Fibroblast of villous mesenchyme (primary cell): ENCODE measurements around the gene HS3ST3A1. TPM values are rescaled to one million over a fixed set of nuclear protein-coding genes. Genes with fewer than 3 reads are reported as not detected.

ENCODE experiments used
- DNase-seq: peaks from one replicate; pipeline ENCODE4 v3.0.0-alpha.2; 2010; ENCODE audit warnings: low read depth
- H3K4me3 ChIP-seq: 2 replicates; pipeline ENCODE4 v1.5.1; 2011; ENCODE audit warnings: low read depth, mild to moderate bottlenecking, low read length
- total RNA-seq: library from RNA; depleted of rRNA; stranded (reverse); fragments of >200 nt; gene quantifications from 2 replicates; pipeline ENCODE4 v1.2.3, GENCODE V29; 2012
- TF ChIP-seq, protein P1 (sequence below): IDR thresholded peaks from 2 replicates; pipeline ENCODE4 v1.5.1; 2012; ENCODE audit warnings: low read depth, mild to moderate bottlenecking, low read length; ENCODE audit not compliant: insufficient read depth

Gene HS3ST3A1
- total RNA-seq, 1 donor, result 13.8 TPM

DNA sequence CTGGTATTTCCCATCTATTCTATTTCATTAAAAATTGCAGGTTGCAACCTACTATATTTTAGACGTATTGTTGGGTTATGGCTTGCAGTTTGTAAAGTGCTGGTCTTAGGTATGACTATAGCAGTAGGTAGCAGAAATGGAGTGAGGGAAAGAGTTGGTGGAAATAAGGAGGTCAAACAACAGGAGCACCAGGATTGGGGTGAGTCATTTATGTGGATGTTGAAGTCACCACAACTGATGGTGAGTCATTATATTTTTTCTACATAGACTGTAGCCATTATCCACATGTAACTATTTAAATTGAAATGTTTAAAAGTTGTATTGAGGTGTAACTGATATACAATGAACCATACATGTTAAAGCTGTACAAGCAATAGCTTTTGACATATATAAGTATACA lies 25.0 kb upstream of the HS3ST3A1 start:
- TF ChIP-seq, protein P1, sequence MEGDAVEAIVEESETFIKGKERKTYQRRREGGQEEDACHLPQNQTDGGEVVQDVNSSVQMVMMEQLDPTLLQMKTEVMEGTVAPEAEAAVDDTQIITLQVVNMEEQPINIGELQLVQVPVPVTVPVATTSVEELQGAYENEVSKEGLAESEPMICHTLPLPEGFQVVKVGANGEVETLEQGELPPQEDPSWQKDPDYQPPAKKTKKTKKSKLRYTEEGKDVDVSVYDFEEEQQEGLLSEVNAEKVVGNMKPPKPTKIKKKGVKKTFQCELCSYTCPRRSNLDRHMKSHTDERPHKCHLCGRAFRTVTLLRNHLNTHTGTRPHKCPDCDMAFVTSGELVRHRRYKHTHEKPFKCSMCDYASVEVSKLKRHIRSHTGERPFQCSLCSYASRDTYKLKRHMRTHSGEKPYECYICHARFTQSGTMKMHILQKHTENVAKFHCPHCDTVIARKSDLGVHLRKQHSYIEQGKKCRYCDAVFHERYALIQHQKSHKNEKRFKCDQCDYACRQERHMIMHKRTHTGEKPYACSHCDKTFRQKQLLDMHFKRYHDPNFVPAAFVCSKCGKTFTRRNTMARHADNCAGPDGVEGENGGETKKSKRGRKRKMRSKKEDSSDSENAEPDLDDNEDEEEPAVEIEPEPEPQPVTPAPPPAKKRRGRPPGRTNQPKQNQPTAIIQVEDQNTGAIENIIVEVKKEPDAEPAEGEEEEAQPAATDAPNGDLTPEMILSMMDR, result no peak
- peak; percentile 58 for DNase-seq
- no peak overlapping the region for H3K4me3 ChIP-seq

DNA sequence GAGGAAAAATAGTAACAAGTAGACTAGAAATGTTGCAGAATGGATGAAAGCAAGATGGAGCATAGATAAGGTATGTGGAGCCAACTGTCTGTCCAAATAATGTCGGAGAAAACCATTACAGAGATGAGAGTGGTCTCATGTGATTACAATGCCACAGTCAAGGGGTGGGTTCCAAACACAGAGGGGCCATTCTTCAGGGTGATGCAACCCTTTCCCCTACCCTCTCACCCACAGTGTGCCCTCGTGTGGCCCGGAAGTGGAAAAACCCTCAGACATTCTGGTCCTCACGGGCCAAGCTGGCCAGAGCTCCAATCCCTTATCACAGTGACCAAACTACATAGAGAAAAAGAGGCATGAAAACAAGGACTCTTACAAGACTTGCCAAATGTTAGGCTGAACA lies 17.7 kb upstream of the HS3ST3A1 start:
- TF ChIP-seq, protein P1, result peak; percentile 12
- no peak for DNase-seq
- no peak overlapping the region for H3K4me3 ChIP-seq

DNA sequence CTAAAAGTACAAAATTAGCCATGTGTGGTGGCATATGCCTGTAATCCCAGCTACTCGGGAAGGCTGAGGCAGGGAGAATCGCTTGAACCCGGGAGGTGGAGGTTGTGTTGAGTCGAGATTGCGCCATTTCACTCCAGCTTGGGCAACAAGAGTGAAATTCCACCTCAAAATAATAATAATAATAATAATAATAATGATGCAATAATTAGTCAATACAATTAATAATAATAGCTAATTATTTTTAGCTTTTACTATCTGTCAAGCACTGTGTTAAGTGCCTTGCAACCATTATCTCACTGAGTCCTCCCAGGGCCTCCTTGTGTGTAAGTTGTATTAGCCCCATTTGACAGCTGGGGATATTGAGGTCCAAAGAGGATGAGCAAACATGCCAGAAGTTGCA lies 14.3 kb upstream of the HS3ST3A1 start:
- no peak for DNase-seq
- no peak overlapping the region for H3K4me3 ChIP-seq
- TF ChIP-seq, protein P1, result no peak

DNA sequence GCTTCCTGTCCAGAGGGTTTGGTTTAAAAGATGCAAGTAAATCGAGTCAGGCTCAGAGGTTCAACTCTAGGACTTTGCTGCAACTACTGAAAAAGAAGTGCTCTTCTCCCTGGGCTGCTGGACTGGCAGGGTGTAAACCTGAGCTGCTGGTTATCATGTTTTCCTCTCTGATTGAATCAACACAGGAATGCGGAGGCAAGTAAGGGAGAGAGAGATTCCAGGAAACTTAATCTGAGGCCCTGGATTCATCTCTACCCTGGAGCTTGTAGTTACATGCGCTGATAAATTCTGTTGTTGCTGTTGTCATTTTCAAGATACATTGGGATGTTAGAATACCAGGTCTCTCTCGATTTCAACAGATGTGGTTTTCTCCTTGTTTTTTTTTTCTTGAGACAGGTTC lies 8.2 kb upstream of the HS3ST3A1 start:
- TF ChIP-seq, protein P1, result no peak
- DNase-seq, result no peak
- no peak overlapping the region for H3K4me3 ChIP-seq

DNA sequence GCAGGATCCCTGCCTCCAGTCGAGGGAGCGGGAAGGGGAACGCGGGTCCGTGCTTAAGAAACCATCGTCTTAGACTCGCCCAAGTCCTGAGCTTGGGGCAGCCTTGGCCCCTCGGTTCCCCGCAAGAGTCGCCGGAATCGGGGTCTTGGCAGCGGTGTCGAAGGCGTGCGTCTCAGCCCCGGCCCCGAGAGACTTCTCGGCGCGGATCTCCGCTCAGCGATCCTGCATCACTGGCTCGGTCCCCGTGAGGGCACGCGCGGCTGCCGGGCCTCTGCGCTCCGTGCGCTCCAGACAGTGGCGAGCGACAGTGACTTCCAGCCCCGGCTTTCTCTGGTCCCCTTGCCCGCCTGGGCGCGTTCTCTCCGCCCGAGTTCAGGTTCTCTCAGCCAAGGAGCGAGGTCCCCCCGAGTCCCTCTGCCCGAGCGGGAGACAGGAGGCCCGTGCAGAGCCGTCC lies 380 bp downstream of the HS3ST3A1 start:
- no peak for DNase-seq
- peak overlapping the region; percentile 81 for H3K4me3 ChIP-seq
- TF ChIP-seq, protein P1, result no peak

DNA sequence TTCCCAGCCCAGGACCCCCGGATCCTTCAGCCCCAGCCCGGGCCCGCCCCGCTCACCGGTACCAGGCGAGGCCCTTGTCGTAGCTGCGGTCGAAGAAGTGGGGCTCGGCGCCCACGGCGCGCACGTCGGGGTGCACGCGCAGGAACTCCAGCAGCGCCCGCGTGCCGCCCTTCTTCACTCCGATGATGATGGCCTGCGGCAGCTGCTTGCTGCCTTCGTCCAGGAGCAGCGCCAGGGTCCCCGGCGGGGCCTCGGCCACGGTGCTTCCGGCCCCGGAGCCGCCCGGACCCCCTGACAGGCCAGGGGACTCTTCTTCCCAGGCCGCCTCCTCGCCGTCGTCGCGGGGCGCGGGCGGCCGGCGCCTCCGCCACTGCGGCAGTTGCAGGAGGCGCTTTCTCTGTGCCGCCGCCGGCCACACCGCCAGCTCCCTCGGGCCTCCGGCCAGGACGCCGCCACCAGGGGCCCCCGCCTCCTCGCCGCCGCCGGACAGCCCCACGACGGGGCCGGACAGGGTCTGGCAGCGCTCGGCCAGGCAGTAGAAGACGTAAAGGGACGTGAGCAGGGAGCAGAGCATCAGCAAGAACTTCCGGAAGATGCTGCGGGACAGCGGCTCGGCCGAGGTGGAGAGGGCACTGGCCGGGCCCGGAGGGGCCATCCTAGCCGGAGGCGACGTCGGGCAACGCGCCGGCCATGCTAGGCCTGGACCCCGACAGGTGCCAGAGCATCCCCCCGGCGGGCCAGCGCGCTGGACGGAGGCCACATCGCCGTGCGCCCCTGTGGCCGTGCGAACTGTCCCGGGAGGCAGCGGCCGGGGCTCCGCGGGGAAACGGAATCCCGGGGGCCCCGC lies 1.0 kb downstream of the HS3ST3A1 start:
- peak; percentile 42 for DNase-seq
- TF ChIP-seq, protein P1, result no peak
- peak overlapping the region; percentile 81 for H3K4me3 ChIP-seq
